Neural progenitor cell (in vitro differentiated cells): ENCODE measurements around the gene IL1RAPL1.

Experiments
- CTCF ChIP-seq: fragments of 200-600 bp; sonication (generic); IDR thresholded peaks from 2 replicates; pipeline ENCODE4 v1.5.1; 2017; ENCODE audit warnings: antibody characterized with exemption, mild to moderate bottlenecking
- EZH2 ChIP-seq: fragments of 200-600 bp; sonication (generic); IDR thresholded peaks from 2 replicates; pipeline ENCODE4 v1.6.1; 2017; ENCODE audit warnings: antibody characterized with exemption, mild to moderate bottlenecking, moderate library complexity

DNA sequence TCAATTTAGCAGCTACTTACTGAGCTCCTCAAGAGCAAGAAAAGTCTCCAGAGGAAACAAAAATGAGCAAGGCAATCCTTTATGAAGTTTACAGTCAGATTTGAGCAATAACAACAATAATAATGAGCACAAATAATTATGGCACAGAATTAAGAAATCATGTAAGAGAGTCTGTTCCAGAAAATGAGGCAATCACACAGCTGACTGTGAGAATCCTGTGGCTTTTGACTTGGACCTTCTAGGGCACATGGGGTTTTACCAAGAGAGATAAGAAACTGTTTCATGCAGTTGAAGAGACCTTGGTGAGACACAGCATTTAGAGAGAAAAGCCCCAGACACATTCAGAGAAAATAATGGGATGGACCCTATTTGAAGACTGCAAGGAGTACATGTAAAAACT lies 1265.5 kb downstream of the IL1RAPL1 start:
- TF ChIP-seq CTCF = no peak
- no peak for TF ChIP-seq EZH2
